NOMO-1 treated with DMSO at 0.1 percent for 48 hours (cell line): ENCODE results near the gene PSTPIP1.
A peak's percentile ranks its signal among the peaks of the same experiment; 100 is the strongest.

Experiments
- DNase-seq: peaks from one replicate; lab custom pipeline; 2025; ENCODE audit not compliant: unreplicated experiment; lab: John Stamatoyannopoulos, UW

The PSTPIP1 gene

DNA sequence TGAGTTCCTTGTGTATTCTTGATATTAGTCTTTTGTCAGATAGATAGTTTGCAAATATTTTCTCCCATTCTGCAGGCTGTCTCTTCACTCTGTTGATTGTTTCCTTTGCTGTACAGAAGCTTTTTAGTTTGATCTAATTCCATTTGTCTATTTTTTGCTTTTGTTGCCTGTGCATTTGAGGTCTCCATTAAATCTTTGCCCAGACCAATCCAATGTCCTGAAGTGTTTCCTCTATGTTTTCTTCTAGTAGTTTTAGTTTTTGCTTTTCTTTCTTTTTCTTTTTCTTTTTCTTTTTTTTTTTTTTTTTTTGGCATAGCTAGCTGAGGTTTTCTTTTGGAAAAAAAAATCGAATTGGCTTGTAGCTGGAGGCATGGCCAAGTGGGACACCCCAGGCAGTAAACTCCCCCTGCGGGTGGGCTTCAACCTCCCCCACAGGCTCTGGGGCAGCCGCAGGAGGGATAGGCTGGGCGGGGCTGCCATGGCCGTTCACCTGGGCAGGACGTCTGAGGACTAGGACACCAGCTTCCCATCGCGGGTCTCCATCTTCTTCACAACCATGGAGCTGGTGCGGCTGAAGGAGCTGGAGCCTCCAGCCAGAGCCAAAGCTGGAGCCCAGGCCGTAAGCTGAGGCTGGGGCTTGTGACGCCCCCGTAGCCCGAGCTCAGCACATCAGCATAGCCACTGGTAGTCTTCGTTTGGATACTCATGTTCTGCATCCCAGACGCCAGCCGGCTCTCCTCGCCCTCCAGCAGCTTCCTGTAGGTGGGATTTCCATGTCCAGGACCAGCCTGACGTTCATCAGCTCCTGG, 16.2 kb upstream of the PSTPIP1 start:
- DNase-seq, result no peak

DNA sequence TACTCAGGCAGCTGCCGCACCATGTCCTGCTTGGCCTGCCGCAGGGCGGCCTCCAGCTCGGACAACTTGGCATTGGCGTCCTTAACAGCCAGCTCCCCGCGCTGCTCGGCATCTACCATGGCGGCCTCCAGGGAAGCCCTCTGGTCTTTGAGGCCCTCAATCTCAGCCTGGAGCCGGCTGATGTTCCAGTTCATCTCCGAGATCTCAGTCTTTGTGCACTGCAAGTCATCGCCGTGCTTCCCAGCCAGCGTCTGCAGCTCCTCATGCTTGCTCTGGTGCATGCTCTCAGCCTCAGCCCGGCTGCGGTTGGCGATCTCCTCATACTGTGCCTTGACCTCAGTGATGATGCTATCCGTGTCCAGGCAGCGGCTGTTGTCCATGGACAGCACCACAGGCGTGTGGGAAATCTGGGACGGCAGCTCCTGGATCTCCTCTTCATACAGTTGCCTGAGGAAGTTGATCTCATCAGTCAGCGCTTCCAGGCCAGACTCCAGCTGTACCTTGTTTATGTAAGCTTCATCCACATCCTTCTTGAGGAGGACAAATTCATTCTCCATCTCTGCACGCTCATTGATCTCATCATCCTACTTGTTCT, 15.5 kb upstream of the PSTPIP1 start:
- no peak for DNase-seq

DNA sequence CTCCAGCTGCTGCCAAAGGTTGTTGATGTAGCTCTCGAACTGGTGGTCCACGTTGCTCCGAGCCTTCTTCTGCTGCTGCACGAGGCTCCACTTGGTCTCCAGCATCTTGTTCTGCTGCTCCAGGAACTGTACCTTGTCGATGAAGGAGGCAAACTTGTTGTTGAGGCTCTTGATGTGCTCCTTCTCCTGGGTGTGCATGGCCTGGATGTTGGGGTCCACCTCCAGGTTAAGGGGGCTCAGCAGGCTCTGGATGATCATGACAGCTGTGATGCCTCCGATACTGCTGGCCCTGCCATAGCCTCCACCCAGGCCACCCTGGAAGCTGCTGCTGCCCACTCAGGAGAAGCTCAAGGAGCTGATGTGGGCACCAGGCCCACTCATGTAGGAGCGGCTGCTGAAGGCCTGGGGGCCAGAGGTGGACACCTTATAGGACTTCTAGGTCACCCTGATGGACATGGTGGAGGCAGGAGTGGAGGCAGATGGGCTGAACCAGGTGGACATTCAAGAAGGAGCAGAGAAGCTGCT, 14.9 kb upstream of the PSTPIP1 start:
- DNase-seq, result no peak

DNA sequence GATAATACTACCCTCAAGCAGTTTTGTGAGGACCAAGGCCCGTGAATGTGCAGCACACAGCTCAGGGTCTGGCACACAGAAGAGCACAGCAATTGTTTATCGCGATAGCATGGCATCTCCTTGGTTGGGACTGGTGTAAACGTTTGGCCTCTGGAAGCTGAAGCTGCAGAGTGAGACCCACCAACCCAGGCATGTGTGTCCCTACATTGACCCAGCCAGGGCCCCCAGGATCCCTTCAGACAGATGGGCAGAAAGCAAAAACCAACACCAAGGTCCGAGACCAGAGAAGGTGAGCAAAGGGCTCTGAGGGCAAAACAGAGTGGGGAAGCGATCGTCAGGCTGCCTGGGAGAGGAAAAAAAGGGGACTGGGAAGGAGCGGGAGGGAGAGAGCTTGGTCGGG, 12.6 kb upstream of the PSTPIP1 start:
- no peak for DNase-seq

DNA sequence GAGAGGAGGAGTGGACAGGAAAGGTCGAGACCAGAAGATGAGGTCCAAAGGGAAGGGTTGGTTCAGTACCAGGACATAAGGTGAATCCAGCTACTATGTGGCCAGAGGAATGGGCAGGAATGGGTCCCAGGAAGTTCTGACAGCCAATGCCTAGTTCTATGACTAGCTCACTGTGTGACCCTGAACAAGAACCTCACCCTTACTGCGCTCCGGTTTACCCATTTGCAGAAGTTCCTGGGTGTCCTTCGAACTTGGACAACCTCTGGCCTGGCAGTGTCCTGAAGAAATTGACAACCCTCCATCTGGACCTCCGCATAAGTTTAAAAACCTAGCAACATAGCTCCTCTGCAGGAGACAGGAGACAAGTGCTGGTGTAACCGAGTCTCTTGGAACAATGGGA, 12.2 kb upstream of the PSTPIP1 start:
- no peak for DNase-seq

DNA sequence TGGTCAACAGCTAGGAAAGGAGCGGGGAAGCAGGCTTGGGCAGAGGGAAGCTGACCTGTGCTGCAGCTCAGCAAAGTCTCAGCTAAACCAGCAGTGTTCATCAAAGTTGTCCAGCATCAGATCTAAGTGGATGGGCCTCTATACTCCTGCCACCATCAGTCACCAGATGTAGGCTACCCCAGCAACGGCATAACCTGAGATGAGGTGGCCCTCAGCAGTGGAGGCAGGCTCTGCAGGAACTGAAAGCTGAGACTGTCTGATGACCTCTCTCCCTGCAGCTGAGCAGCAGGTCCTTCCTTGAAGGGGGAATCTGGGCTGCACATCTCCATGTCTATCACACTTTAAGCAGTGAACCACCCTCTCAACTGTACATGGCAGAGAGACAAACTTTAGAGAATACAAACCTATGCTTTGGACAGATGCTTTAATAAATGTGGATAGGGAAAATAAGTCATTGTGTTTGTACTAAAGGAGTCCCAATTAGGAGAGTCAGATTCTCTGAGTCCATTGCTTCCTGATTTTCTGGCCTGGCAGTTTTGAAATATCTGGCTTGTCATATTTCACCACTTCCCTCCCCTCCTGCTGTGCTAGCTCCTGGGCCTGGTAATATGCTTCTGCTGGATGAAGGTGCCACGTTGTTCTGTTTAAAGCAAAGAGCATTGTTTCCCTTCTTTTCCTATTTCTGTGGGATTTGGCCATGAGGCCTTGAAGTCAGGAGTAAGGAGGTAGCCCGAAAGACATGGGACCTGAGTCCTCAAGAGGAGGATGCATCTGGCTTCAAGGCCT, 11.1 kb upstream of the PSTPIP1 start:
- DNase-seq, result peak; percentile 83

DNA sequence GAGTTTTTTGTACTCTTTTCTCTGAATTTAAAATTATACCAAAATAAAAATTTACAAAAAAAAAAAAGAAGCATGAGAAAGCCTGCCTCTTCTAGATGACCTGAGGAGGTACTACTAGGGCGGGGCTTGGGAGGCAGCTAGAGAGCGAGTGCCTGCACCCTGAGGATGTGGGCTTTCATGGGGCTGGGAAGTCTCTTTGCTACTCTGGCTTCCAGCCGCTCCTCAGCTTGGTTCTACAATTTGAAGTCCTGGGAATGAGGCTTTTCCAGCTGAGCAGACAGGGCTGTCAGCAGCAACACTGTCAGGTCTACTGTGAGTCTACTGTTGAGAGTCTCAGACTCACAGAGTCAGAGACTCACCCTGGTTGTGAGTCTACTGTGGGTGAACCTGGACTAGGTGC, 8.2 kb upstream of the PSTPIP1 start:
- no peak for DNase-seq

DNA sequence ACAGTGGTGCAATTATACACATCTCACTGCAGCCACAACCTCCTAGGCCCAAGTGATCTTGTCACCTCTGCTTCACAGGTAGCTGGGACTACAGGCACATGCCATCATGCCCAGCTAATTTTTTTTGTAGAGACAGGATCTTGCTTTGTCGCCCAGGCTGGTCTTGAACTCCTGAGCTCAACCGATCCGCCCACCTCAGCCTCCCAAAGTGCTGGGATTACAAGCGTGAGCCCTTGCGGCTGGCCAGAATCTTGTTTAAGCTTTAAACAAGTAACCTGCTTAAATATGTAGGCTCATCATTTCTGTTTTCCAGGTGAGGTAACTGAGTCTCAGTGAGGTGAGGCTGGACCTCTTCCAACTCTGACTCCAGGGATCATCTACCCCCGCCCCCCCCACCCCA, 7.7 kb upstream of the PSTPIP1 start:
- DNase-seq, result no peak

DNA sequence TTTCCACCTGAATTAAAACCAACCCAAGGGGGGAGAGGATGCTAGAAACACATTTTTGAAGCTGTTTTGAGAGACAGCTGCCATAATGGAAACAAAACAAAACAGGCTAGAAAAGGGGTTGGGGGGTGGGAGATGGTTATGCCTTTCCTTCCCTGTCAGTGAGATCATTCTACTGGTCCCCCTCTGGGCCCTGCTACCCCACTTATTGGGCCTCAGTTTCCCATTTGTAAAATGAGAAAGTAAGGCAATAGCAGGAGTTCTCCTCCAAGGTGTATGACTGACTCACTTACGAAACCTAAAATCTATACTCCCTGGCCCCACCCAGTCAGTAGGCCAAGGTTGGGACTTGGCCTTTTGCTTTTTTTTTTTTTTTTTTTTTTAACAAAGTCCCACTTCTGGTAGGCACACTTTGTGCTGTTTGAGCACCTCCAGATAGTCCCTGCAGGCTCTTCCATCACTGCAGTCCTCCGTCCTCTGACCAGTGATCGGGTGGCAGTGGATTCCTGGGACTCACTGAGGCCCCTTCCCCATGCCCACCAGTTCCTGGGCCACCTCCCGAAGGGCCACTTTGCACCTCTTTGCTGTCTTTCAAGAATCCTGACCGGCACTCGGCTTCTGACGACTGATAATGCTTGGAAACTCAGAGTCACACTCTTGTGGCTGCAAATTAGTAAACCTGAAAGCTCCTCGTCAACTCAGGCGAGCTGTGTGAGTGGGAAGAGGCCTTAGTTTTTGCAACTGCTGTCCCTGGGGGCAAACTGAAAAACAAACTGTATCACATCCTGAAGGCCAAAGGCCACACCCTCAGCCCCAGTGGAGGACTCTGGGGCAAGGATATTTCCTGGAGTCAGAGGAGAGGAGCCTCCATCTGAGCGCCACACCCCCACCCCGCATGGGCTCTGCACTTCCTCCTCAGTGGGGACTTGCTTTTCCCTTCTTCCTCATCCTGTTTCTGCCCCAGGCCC, 6.7 kb upstream of the PSTPIP1 start:
- peak; percentile 87 for DNase-seq

DNA sequence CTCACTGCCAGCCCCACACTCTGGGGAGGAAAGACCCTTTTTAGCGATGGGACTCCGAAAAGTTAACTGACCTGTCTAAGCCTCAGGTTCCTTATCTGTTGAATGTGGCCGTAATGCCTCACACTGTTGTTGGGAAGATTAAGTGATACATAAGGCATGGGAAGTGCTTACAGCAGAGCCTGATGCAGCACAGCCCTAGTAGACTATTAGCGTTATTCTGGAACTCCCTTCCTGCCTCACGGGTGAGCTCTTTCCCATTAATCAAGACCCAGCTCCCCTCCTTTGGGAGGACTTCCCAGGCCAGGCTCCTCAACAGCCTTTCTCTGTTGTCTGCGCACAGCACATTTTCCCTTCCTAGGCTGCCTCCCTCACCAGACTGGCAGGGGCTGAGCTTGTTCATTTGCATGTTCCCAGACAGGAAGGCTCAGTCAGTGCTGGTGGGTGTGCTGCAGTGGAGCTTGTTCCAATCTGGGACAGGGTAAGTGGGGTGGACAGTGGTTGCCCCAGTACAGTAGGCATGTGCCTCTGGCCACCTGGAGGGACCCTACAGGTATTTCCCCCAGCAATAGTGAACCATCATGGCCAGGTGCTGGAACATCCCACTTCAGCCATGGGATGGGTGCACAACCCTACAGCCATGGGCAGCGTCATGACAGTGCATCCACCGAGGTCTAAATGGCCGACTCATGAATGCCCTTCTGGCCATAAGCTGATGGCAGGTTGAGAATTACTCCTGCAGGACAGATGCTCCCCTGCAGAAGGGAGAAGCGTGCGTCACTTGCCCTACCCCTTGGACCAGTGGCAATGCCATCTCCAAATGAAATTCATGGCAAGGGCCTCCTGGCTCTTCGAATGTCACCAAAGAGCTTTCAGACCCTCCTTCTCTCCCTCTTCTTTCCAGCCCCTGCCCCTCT, 5.8 kb upstream of the PSTPIP1 start:
- DNase-seq, result no peak

DNA sequence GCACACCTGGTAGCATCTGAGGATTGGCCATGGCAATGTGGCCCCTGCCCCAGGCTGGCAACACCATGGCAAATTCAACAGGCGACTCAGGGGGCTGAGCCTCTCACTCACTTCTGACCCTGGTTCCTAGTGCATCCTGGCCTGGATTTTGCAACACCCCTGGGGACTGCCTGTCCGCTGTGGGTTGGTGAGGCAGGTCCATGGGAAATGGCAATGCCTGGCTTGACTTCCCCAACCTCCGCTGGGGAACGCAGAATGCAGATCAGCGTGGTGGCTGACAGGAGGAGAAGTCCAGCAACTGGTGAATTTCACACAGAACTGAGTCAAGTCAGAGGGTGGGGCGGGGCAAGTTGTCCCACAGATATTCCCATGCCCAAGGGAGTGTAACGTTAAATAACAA, 3.9 kb upstream of the PSTPIP1 start:
- DNase-seq, result no peak

DNA sequence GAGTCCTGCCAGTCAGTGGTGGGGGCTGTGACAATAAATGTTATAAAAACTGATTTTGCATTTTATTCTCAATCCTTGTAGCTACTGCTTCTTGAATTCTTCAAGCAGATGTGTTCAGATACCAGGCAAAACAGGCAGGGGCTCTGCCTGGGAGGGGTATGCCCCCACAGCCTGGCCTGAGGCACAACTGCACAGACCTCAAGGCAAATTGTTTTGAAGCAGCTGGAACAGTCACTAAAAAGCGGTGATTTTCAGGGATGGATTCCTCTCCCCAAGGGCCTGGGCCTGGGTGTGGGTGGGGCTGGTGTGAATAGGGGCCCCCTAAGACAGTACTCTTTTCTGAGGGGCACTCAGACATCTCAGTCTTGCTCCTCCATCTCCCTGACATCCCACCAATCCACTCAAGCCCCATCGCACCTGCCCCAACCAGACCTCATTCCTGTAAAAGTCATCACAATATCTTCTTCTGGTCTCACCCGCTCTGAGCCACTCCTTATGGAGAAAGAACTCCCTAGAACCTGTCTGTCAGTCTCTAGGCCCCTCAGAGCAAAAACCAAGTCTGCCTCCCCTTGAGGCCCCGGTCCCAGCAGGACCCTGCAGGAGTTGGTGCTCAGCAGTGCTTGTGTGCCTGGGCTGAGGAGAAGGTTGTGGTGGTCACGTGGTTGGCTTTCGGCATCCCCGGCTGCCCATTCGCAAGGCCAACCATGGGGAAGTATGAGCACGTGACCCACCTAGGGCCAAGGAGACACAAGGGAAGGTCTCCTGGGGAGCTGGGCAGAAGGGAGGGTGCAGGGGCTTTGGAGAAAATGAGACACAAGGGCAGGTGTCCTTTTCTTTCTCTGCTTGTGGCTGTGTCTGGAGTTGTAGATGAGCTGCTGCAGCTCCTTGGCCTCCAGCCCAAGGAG, 2.9 kb upstream of the PSTPIP1 start:
- peak; percentile 29 for DNase-seq

DNA sequence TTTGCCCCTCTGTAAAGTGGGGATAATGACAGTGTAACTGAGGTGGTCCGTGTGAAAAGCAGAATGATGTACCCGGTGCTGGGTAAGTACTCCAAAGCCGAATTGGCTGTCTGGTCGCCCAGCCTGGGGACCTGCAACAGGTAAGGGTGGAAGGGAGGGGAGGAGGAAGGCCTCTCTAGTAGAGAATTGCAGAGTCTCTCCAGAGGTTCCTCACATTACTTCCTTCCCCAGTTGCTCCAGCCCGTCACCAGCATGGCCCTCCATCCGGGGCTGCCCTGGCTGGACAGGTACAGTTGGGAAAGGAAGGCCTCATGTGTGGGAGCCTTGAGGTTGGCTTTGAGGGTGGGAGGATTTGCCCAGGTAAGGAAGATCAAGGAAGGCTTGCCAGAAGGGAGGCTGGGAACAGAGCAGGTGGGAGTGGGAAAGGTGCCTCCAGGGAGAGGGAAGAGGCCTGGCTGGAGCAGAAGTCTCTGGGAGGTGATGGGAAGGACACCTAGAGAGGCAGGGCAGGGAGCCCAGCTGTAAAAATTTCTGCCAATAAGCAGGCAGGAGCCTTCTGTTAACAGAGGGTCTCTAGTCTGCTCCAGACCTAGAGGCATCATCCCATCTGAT, 1.7 kb upstream of the PSTPIP1 start:
- no peak for DNase-seq

DNA sequence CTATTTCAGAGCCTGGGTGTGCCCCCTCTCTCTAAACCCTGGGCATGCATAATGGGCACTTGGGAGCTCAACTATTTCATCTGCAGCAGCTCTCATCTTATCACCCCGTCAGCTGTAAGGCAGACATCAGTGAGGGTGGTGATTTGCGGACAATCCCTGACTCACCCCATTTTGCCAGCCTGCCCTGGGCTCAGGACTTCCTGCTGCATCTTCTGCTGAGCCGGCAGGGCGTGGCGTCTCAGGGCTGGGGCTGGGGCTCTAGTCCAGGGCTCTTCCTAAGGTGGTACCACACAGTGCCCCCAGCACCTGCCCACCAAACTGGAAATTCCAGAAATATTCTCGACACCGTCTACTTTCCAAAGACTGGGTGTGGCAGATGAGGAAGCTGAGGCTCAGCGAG, 925 bp upstream of the PSTPIP1 start:
- DNase-seq, result peak; percentile 63

DNA sequence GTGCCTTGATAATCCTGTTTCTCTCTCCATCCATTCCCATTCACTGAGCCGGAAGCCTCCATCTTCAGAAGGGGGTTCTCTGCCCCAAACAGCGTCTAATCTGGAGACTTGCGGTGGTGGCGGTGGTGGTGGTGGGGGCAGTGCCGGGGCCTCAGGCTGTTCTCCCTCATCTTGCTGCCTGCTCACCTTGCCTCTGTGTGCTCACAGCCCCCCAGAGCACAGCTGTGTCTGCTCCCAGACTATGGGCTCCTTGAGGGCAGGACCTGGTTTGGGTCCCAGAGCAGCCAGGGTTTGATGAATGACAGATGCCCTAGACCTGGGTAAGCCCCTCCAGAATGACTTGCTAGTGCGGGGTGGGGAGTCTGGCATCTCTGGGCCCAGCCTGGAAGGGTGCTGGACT, 430 bp upstream of the PSTPIP1 start:
- no peak for DNase-seq

DNA sequence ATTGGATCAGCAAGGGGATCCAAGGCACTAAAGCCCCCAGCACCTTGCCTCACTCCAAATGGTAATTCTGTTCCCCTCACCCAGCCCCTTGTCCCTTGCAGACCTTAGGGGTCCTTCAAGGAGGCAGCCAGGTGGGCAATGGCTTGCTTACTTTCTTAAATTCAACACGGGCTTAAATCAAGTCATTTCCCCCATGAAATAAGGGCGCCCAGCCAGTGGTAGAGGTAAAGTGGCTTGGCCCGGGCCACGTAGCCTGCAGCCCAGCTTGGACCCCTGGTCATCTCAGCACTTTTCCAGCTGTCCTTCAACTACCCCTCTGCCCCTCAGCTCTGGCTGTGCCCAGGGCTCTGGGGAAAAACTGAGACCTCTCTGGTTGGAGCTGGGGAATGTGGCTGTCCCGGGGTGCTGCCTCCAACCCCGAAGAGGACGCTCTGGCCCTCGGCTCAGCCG, 1.2 kb downstream of the PSTPIP1 start:
- no peak for DNase-seq

DNA sequence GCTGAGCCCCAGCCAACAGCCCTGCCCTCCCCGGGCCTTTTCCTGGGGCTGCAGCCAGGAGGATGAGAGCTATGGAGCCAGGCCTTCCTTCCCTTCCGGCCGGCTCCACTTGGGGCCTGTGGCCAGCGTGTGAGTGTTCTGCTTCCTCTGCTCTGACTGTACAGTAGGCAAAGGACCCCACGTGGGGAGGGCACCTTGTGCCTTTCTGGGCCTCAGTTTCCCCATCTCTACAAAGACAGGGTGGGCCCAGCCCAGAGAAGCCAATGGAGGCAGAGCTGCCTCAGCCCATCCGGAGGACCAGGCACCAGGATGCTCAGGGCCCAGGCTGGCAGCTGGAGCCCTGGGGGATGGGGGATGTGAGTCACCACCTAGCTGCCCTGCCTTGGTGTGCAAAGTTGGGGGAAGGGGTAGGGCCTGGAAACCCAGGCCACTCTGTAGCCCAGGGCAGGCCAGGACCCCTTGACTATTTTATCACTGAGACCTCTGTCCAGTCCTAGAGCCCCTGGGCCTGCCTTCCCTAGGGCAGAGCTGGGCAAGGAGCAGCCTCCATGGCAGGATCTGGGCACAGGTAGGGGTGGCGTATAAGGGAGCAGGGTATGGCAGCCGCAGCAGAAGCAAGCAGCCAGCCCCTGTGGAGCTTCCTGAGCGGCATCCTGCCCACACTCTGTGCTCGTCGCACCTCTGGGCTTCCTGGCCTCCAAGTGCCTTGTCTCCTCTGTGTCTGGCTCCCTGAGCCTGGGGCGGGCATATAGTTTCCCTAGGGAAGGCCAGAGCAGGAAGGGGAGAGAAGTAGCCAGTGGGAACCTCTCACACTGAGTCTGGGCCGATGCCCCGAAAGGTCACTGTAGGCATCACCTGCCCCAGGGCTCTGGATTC, 1.8 kb downstream of the PSTPIP1 start:
- DNase-seq, result no peak
